Measurements from ENCODE around the gene RAB31.

Gene RAB31

DNA sequence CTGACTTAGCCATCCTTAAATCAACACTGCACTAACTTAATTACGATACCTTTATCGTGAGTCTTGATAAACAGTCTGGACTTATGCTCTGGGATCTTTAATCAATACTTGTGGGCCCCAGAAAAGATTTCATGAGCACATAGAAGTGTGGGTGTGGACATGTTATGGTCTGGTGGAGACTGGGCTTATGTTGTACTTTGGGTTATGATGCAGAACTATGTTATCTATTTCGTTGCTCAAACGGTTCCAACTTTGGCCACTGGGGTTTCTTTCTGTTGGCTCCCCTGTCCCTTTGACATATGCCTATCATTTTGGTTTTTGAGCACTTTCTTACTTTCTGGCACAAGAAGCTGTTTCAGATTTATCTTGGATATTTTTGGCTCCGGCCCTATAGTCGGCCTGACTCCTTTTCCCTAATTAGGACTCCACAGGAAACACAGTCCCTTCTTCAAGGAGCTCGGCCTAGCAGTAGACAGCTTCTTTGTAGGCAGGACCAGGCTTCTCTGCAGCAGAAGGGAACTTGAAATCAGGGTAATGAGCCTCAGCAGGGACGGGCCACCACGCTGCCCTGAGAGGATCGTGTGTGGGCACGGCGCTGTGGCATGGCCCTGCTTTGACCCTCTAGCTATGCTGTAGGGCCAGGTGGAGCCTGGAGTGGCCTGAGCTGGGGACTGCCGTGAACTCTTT is 123.1 kb downstream of the RAB31 start:
- H3K27me3 ChIP-seq (ENCODE audit: control insufficient read depth in 5 of 5, insufficient read depth in 4 of 5, low read length in 5 of 5): no peaks in the 10 kb centered on the region
- no peak overlapping the region for H3K4me3 ChIP-seq (ENCODE audit: low read depth in 1 of 5, low read length in 5 of 5)
- H3K27ac ChIP-seq (ENCODE audit: low read depth, low read length): no peak overlapping the region
- H3K9ac ChIP-seq (ENCODE audit: low read length in 5 of 5): no peak overlapping the region
- peaks cover 0 to 30% (median 15%) of the 10 kb centered on the region in 5 donors for H3K4me1 ChIP-seq (ENCODE audit: control insufficient read depth in 5 of 5, insufficient read depth in 5 of 5, low read length in 5 of 5)
- peaks cover 0 to 2% (median 0%) of the 10 kb centered on the region in 5 donors for H3K36me3 ChIP-seq (ENCODE audit: control insufficient read depth in 5 of 5, insufficient read depth in 5 of 5, low read length in 5 of 5)
- H3K9me3 ChIP-seq (ENCODE audit: control insufficient read depth in 5 of 5, low read length in 5 of 5): no peaks in the 10 kb centered on the region

DNA sequence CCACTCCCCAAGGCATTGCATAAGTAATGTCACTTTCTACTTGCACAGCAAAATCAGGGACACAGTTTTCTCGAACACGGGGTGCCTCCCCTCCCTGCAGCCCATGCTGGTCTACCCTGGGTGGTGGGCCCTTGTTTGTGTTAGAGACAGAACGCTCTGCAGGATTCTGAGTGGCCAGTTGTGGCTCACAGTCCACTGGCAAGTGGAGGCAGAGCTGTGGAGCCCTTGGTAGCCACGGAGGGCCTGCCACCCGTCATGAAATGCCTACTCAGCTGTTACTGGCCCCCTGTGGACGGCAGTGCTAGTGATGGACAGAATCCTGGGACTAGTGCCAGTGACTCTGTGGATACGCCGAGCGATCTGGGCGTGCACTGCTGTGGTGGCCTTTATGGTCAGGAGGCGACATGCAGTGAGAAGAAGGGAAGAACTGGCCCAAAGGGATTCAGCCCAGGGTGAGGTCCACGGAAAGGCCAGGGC is 123.7 kb downstream of the RAB31 start:
- H3K9me3 ChIP-seq (ENCODE audit: control insufficient read depth in 5 of 5, low read length in 5 of 5): no peaks in the 10 kb centered on the region
- H3K4me3 ChIP-seq (ENCODE audit: low read depth in 1 of 5, low read length in 5 of 5): no peak overlapping the region
- H3K27me3 ChIP-seq (ENCODE audit: control insufficient read depth in 5 of 5, insufficient read depth in 4 of 5, low read length in 5 of 5): no peaks in the 10 kb centered on the region
- no peak overlapping the region for H3K27ac ChIP-seq (ENCODE audit: low read depth, low read length)
- peaks cover 0 to 27% (median 15%) of the 10 kb centered on the region in 5 donors for H3K4me1 ChIP-seq (ENCODE audit: control insufficient read depth in 5 of 5, insufficient read depth in 5 of 5, low read length in 5 of 5)
- H3K36me3 ChIP-seq (ENCODE audit: control insufficient read depth in 5 of 5, insufficient read depth in 5 of 5, low read length in 5 of 5): peaks cover 0 to 2% (median 0%) of the 10 kb centered on the region in 5 donors
- no peak overlapping the region for H3K9ac ChIP-seq (ENCODE audit: low read length in 5 of 5)

DNA sequence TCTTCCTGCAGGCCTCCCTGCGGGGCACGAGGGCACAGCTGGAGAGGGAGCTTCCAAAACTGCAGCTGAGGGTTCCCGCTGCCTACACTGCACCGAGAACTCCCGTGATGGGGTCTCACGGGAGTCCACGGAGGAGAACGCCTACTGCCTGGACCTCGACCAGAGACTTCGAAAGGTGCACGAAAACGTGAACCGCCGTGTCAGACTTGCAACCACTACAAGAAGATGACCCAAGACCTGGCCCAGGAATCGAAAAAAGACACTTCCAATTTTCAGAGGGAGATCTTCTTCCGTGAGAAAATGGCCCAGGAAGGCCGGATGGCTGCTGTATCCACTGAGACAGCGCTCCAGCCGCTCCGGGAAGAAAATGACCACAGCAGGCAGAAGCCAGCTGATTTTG is 124.8 kb downstream of the RAB31 start:
- no peaks in the 10 kb centered on the region for H3K27me3 ChIP-seq (ENCODE audit: control insufficient read depth in 5 of 5, insufficient read depth in 4 of 5, low read length in 5 of 5)
- H3K9me3 ChIP-seq (ENCODE audit: control insufficient read depth in 5 of 5, low read length in 5 of 5): no peaks in the 10 kb centered on the region
- H3K4me3 ChIP-seq (ENCODE audit: low read depth in 1 of 5, low read length in 5 of 5): no peak overlapping the region
- H3K4me1 ChIP-seq (ENCODE audit: control insufficient read depth in 5 of 5, insufficient read depth in 5 of 5, low read length in 5 of 5): peaks cover 0 to 17% (median 6%) of the 10 kb centered on the region in 5 donors
- H3K27ac ChIP-seq (ENCODE audit: low read depth, low read length): no peak overlapping the region
- H3K9ac ChIP-seq (ENCODE audit: low read length in 5 of 5): no peak overlapping the region
- peaks cover 0 to 2% (median 0%) of the 10 kb centered on the region in 5 donors for H3K36me3 ChIP-seq (ENCODE audit: control insufficient read depth in 5 of 5, insufficient read depth in 5 of 5, low read length in 5 of 5)

DNA sequence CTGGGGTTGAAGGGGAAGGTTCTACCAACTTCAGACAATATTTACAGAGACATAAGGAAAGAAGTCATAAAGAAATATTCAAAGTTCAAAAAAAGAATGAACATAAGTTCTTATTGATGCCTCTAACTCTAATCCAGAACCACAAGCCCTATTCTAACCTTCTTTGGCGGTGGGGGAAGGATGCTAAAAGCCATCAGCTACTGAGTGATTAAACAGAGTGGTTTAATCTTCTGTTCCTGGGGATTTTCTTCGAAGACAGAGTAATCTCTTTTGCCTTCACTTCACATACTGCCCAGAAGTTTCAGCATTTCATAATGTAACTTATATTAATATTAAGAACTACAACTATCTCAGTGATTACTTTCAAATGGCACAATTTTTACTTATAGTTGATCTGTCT is 126.5 kb downstream of the RAB31 start:
- Histone ChIP-seq H3K27ac (ENCODE audit: low read depth, low read length) (no peak overlapping the region), H3K4me1 (ENCODE audit: control insufficient read depth in 5 of 5, insufficient read depth in 5 of 5, low read length in 5 of 5) (peaks cover 0 to 12% (median 2%) of the 10 kb centered on the region in 5 donors), H3K27me3 (ENCODE audit: control insufficient read depth in 5 of 5, insufficient read depth in 4 of 5, low read length in 5 of 5) (no peaks in the 10 kb centered on the region)

DNA sequence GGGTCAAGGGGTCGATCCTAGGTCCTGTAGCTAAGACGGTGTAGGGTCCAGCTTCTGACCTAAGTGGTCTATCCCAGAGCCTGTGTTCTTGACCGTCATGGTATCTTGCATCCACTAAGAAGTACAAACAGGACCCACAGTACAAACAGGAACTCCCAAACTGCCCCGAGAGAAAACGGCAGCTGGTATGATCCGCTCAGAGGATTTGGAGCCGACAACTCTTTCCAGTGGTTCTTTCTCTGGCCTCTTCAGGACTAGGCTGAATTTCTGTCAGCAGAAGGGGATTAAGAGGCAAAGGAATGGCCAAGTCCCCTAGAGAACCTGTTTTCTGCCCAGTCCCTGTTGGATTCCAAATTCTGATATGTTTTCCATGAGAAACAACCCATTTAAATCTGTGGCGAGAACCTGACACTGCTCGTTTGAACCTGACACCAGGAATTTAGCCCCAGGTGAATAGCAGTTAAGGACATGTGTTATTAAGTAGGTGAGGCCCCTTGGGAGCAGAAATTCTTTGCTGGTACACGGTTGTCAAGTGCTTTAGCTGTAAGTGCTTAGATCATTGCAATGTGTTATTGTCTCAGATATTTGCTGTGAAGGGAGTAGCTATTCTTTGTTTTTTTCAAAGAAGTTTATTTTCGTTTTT is 127.1 kb downstream of the RAB31 start:
- Histone ChIP-seq H3K27ac (ENCODE audit: low read depth, low read length) (no peak overlapping the region), H3K9me3 (ENCODE audit: control insufficient read depth in 5 of 5, low read length in 5 of 5) (no peaks in the 10 kb centered on the region), H3K4me3 (ENCODE audit: low read depth in 1 of 5, low read length in 5 of 5) (no peak overlapping the region), H3K27me3 (ENCODE audit: control insufficient read depth in 5 of 5, insufficient read depth in 4 of 5, low read length in 5 of 5) (no peaks in the 10 kb centered on the region), H3K36me3 (ENCODE audit: control insufficient read depth in 5 of 5, insufficient read depth in 5 of 5, low read length in 5 of 5) (peaks cover 0 to 2% (median 0%) of the 10 kb centered on the region in 5 donors), H3K9ac (ENCODE audit: low read length in 5 of 5) (no peak overlapping the region), H3K4me1 (ENCODE audit: control insufficient read depth in 5 of 5, insufficient read depth in 5 of 5, low read length in 5 of 5) (peaks cover 0 to 12% (median 2%) of the 10 kb centered on the region in 5 donors)

More for the DNA sequence above, 126.5 kb downstream of the RAB31 start:
- Histone ChIP-seq H3K4me3 (ENCODE audit: low read depth in 1 of 5, low read length in 5 of 5) (no peak overlapping the region), H3K36me3 (ENCODE audit: control insufficient read depth in 5 of 5, insufficient read depth in 5 of 5, low read length in 5 of 5) (peaks cover 0 to 2% (median 0%) of the 10 kb centered on the region in 5 donors), H3K9me3 (ENCODE audit: control insufficient read depth in 5 of 5, low read length in 5 of 5) (no peaks in the 10 kb centered on the region), H3K9ac (ENCODE audit: low read length in 5 of 5) (no peak overlapping the region)

DNA sequence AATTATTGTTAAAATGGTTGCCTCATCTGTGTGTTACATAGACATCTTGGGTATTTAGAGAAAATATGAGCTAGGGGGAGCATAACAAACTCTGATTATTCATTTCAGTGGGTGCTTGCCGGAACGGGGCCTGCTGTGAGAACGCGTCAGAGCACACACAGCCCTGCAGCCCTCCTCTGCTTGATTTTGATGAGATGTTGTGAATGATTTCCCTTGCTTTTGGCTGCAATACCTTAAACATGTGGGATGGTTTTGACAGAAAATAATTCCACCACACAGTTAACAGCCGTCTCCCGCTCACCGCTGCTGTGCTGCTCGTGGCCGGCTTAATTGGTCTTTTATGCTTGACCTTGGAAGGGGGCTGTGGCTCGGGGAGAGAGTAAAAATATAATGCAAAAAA is 127.7 kb downstream of the RAB31 start:
- Histone ChIP-seq H3K4me3 (ENCODE audit: low read depth in 1 of 5, low read length in 5 of 5) (no peak overlapping the region), H3K27me3 (ENCODE audit: control insufficient read depth in 5 of 5, insufficient read depth in 4 of 5, low read length in 5 of 5) (no peaks in the 10 kb centered on the region), H3K36me3 (ENCODE audit: control insufficient read depth in 5 of 5, insufficient read depth in 5 of 5, low read length in 5 of 5) (peaks cover 0 to 3% (median 0%) of the 10 kb centered on the region in 5 donors), H3K9ac (ENCODE audit: low read length in 5 of 5) (no peak overlapping the region), H3K4me1 (ENCODE audit: control insufficient read depth in 5 of 5, insufficient read depth in 5 of 5, low read length in 5 of 5) (peaks cover 0 to 12% (median 2%) of the 10 kb centered on the region in 5 donors), H3K27ac (ENCODE audit: low read depth, low read length) (no peak overlapping the region), H3K9me3 (ENCODE audit: control insufficient read depth in 5 of 5, low read length in 5 of 5) (no peaks in the 10 kb centered on the region)

DNA sequence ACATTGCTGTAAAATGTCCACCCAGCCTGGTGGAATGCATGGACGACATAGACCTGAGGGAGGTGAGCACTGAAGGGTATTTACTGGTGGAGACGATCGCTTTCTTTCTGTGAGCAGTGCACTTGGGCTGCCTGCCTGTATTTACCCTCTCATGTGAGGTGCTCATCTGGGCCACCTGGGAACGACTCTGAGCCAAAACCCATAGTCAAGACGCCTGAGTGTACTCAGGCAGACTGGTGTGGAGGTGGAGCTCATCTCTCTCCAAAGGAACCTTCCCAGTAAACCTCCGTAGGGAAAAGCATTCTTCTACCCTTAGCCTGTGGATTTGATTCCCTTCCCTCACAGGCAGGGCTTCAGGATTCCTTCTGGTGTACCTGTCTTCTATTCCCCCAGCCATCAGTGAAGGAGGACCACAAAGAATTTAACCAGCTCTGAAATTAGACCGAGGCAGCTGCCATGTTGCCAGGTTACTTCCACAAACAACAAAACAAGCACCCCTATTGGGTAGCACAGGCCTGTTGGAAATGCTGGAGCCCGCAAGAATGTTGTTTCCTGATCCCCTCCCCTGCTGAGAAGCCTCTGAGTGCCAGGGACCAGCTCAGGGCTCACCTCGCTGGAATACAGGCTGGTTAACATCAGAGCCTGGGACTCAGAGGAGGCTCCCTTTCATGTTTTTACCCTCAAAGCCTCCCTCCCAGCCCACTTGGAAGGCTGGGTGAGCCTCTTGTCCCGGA is 130.2 kb downstream of the RAB31 start:
- peaks cover 0 to 3% (median 0%) of the 10 kb centered on the region in 5 donors for H3K4me1 ChIP-seq (ENCODE audit: control insufficient read depth in 5 of 5, insufficient read depth in 5 of 5, low read length in 5 of 5)
- H3K27ac ChIP-seq (ENCODE audit: low read depth, low read length): no peak overlapping the region
- no peak overlapping the region for H3K9ac ChIP-seq (ENCODE audit: low read length in 5 of 5)

DNA sequence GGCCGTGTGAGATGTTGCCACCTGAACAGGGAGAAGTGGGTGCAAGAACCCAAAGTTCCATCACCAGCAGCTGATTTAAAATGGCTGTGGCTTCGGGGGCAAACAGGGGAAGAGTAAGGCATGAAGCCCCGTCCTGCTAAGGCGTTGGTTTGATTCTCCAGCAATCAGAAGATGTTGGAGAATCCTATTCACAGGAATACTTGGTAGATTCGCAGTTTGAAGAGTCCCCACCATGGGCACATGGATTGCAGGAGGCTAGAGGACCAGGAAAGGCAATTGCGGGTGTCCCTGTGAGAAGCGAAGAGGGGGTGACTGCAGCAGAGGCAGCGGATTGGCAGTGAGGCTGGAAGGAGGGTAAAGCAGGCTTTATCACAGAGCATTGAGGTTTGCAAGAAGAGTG is 131.1 kb downstream of the RAB31 start:
- H3K36me3 ChIP-seq (ENCODE audit: control insufficient read depth in 5 of 5, insufficient read depth in 5 of 5, low read length in 5 of 5): peaks cover 0 to 3% (median 0%) of the 10 kb centered on the region in 5 donors
- no peak overlapping the region for H3K27ac ChIP-seq (ENCODE audit: low read depth, low read length)
- no peak overlapping the region for H3K4me3 ChIP-seq (ENCODE audit: low read depth in 1 of 5, low read length in 5 of 5)
- no peaks in the 10 kb centered on the region for H3K27me3 ChIP-seq (ENCODE audit: control insufficient read depth in 5 of 5, insufficient read depth in 4 of 5, low read length in 5 of 5)
- H3K4me1 ChIP-seq (ENCODE audit: control insufficient read depth in 5 of 5, insufficient read depth in 5 of 5, low read length in 5 of 5): peaks cover 0 to 3% (median 0%) of the 10 kb centered on the region in 5 donors
- H3K9ac ChIP-seq (ENCODE audit: low read length in 5 of 5): no peak overlapping the region
- H3K9me3 ChIP-seq (ENCODE audit: control insufficient read depth in 5 of 5, low read length in 5 of 5): no peaks in the 10 kb centered on the region

More for the DNA sequence above, 130.2 kb downstream of the RAB31 start:
- H3K36me3 ChIP-seq (ENCODE audit: control insufficient read depth in 5 of 5, insufficient read depth in 5 of 5, low read length in 5 of 5): peaks cover 0 to 3% (median 0%) of the 10 kb centered on the region in 5 donors
- H3K27me3 ChIP-seq (ENCODE audit: control insufficient read depth in 5 of 5, insufficient read depth in 4 of 5, low read length in 5 of 5): no peaks in the 10 kb centered on the region
- H3K4me3 ChIP-seq (ENCODE audit: low read depth in 1 of 5, low read length in 5 of 5): no peak overlapping the region
- H3K9me3 ChIP-seq (ENCODE audit: control insufficient read depth in 5 of 5, low read length in 5 of 5): no peaks in the 10 kb centered on the region

DNA sequence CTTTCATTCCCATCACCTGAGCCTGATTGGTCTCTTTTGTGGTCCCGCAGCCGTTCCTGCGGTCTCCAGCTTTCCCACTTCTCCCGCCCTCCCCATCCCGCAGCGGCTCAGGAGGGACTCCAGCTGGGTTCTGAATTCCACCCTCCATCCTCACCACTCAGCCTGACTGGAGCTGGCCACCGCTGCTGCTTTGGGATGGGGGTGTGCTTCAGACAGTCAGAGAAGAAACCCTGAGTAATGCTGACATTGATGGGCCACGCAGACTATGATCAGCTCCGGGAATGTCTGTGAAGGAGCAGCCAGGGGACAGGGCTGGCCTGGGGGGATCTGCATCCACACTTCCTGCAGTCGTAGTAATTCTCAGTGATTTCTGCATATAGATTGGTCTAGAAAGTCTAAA is 131.8 kb downstream of the RAB31 start:
- Histone ChIP-seq H3K9ac (ENCODE audit: low read length in 5 of 5) (no peak overlapping the region), H3K27ac (ENCODE audit: low read depth, low read length) (no peak overlapping the region), H3K4me1 (ENCODE audit: control insufficient read depth in 5 of 5, insufficient read depth in 5 of 5, low read length in 5 of 5) (peaks cover 0 to 3% (median 0%) of the 10 kb centered on the region in 5 donors), H3K9me3 (ENCODE audit: control insufficient read depth in 5 of 5, low read length in 5 of 5) (no peaks in the 10 kb centered on the region), H3K27me3 (ENCODE audit: control insufficient read depth in 5 of 5, insufficient read depth in 4 of 5, low read length in 5 of 5) (no peaks in the 10 kb centered on the region), H3K36me3 (ENCODE audit: control insufficient read depth in 5 of 5, insufficient read depth in 5 of 5, low read length in 5 of 5) (peaks cover 0 to 3% (median 0%) of the 10 kb centered on the region in 5 donors), H3K4me3 (ENCODE audit: low read depth in 1 of 5, low read length in 5 of 5) (no peak overlapping the region)

Measured in subcutaneous abdominal adipose tissue (tissue), 5 donors.